H9 (cell line): ENCODE results near the gene PPP1R9A. TPM values are rescaled to one million over a fixed set of nuclear protein-coding genes. Genes with fewer than 3 reads are reported as not detected.

Source experiments
- DNase-seq: peaks from one replicate; pipeline ENCODE4 v3.0.0-alpha.2; 2017
- H2AFZ ChIP-seq: one replicate; pipeline ENCODE4 v1.6.1; 2013; ENCODE audit warnings: mild to moderate bottlenecking, low read length, control low read depth, moderate library complexity
- H2AK5ac ChIP-seq: 2 replicates; pipeline ENCODE4 v1.6.1; 2013; ENCODE audit warnings: low read length, control low read depth, mixed read lengths; ENCODE audit not compliant: insufficient read length
- H2BK120ac ChIP-seq: one replicate; pipeline ENCODE4 v1.6.1; 2013; ENCODE audit warnings: low read depth, mild to moderate bottlenecking, low read length, control low read depth, inconsistent platforms; ENCODE audit not compliant: poor library complexity, severe bottlenecking
- H2BK12ac ChIP-seq: 2 replicates; pipeline ENCODE4 v1.6.1; 2013; ENCODE audit warnings: low read length, control low read depth, mixed read lengths, low read depth; ENCODE audit not compliant: insufficient read length
- H2BK15ac ChIP-seq: 2 replicates; pipeline ENCODE4 v1.6.1; 2013; ENCODE audit warnings: low read depth, low read length, control low read depth
- H2BK20ac ChIP-seq: one replicate; pipeline ENCODE4 v1.6.1; 2013; ENCODE audit warnings: low read depth, mild to moderate bottlenecking, low read length, control low read depth, inconsistent platforms; ENCODE audit not compliant: poor library complexity, severe bottlenecking
- H2BK5ac ChIP-seq: 2 replicates; pipeline ENCODE4 v1.6.1; 2013; ENCODE audit warnings: low read length, control low read depth, mixed read lengths; ENCODE audit not compliant: insufficient read length
- H3K14ac ChIP-seq: 2 replicates; pipeline ENCODE4 v1.6.1; 2013; ENCODE audit warnings: low read length, control low read depth; ENCODE audit not compliant: insufficient read depth
- H3K18ac ChIP-seq: 2 replicates; pipeline ENCODE4 v1.6.1; 2013; ENCODE audit warnings: low read depth, mild to moderate bottlenecking, mixed read lengths, low read length, control low read depth; ENCODE audit not compliant: insufficient read length
- H3K23ac ChIP-seq: 2 replicates; pipeline ENCODE4 v1.6.1; 2013; ENCODE audit warnings: low read length, control low read depth, mixed read lengths, low read depth; ENCODE audit not compliant: insufficient read length
- H3K23me2 ChIP-seq: 2 replicates; pipeline ENCODE4 v1.6.1; 2013; ENCODE audit warnings: low read depth, mild to moderate bottlenecking, mixed read lengths, low read length, control low read depth; ENCODE audit not compliant: insufficient read length, poor library complexity, severe bottlenecking
- H3K27ac ChIP-seq: 2 replicates; pipeline ENCODE4 v1.5.1; 2013; ENCODE audit warnings: low read length, control low read depth, mixed read lengths, low read depth; ENCODE audit not compliant: insufficient read length
- H3K27me3 ChIP-seq: 2 replicates; pipeline ENCODE4 v1.6.1; 2013; ENCODE audit warnings: low read length, control low read depth, inconsistent platforms; ENCODE audit not compliant: insufficient read depth
- H3K4ac ChIP-seq: 2 replicates; pipeline ENCODE4 v1.6.1; 2013; ENCODE audit warnings: low read depth, mild to moderate bottlenecking, control low read depth, inconsistent platforms, low read length, moderate library complexity
- H3K4me1 ChIP-seq: 2 replicates; pipeline ENCODE4 v1.6.1; 2013; ENCODE audit warnings: low read length, control low read depth, inconsistent platforms; ENCODE audit not compliant: insufficient read depth
- H3K4me2 ChIP-seq: 2 replicates; pipeline ENCODE4 v1.6.1; 2013; ENCODE audit warnings: low read length, control low read depth, mixed read lengths; ENCODE audit not compliant: insufficient read length, insufficient read depth
- H3K56ac ChIP-seq: 2 replicates; pipeline ENCODE4 v1.6.1; 2013; ENCODE audit warnings: low read depth, mild to moderate bottlenecking, mixed read lengths, low read length, control low read depth; ENCODE audit not compliant: insufficient read length
- H3K79me1 ChIP-seq: 2 replicates; pipeline ENCODE4 v1.6.1; 2013; ENCODE audit warnings: low read depth, mild to moderate bottlenecking, moderate library complexity, low read length, control low read depth, inconsistent platforms; ENCODE audit not compliant: insufficient read depth, poor library complexity, severe bottlenecking
- H3K79me2 ChIP-seq: 2 replicates; pipeline ENCODE4 v1.6.1; 2013; ENCODE audit warnings: low read length, control low read depth, inconsistent platforms; ENCODE audit not compliant: insufficient read depth
- H3K9ac ChIP-seq: 2 replicates; pipeline ENCODE4 v1.6.1; 2013; ENCODE audit warnings: low read length, control low read depth, mixed read lengths; ENCODE audit not compliant: insufficient read length; ENCODE audit errors: extremely low read depth
- H3K9me3 ChIP-seq: one replicate; pipeline ENCODE4 v1.6.1; 2013; ENCODE audit warnings: low read depth, low read length, inconsistent platforms; ENCODE audit not compliant: control insufficient read depth
- H3T11ph ChIP-seq: one replicate; pipeline ENCODE4 v1.6.1; 2013; ENCODE audit warnings: mild to moderate bottlenecking, low read length, control low read depth, inconsistent platforms
- H4K20me1 ChIP-seq: one replicate; pipeline ENCODE4 v1.6.1; 2013; ENCODE audit not compliant: control insufficient read depth, insufficient read length, insufficient read depth
- H4K5ac ChIP-seq: 2 replicates; pipeline ENCODE4 v1.6.1; 2013; ENCODE audit warnings: low read depth, mild to moderate bottlenecking, mixed read lengths, low read length, control low read depth; ENCODE audit not compliant: insufficient read length
- H4K8ac ChIP-seq: replicated peaks from 2 replicates; pipeline ENCODE4 v1.6.1; 2013; ENCODE audit warnings: low read length, control low read depth, mixed read lengths, low read depth; ENCODE audit not compliant: insufficient read length
- H4K91ac ChIP-seq: 2 replicates; pipeline ENCODE4 v1.6.1; 2013; ENCODE audit warnings: low read depth, mild to moderate bottlenecking, moderate library complexity, mixed read lengths, low read length, control low read depth; ENCODE audit not compliant: insufficient read length
- H3K27ac Mint-ChIP-seq, 3 experiments: 2 replicates in 2 of 3; 3 replicates in 1 of 3; pipeline ENCODE4 v1.8.0; 2020 to 2021; ENCODE audit warnings: mixed read lengths in 3 of 3, mild to moderate bottlenecking in 1 of 3, moderate library complexity in 1 of 3
- H3K27me3 Mint-ChIP-seq: 2 replicates; pipeline ENCODE4 v1.8.0; 2021; ENCODE audit warnings: low read depth, mild to moderate bottlenecking, moderate library complexity, mixed read lengths
- H3K36me3 Mint-ChIP-seq, 3 experiments: 2 replicates in 2 of 3; 3 replicates in 1 of 3; pipeline ENCODE4 v1.8.0; 2020 to 2021; ENCODE audit warnings: low read depth in 3 of 3, mixed read lengths in 3 of 3; ENCODE audit not compliant: insufficient read depth in 1 of 3
- H3K4me1 Mint-ChIP-seq, 2 experiments: 2 replicates each; pipeline ENCODE4 v1.8.0; 2020; ENCODE audit warnings: mixed read lengths in 2 of 2
- H3K4me3 Mint-ChIP-seq, 2 experiments: 2 replicates in 1 of 2; 3 replicates in 1 of 2; pipeline ENCODE4 v1.8.0; 2020 to 2021; ENCODE audit warnings: mild to moderate bottlenecking in 2 of 2, mixed read lengths in 2 of 2, moderate library complexity in 1 of 2
- H3K9me3 Mint-ChIP-seq, 2 experiments: 2 replicates in 1 of 2; 3 replicates in 1 of 2; pipeline ENCODE4 v1.8.0; 2020; ENCODE audit warnings: mild to moderate bottlenecking in 2 of 2, mixed read lengths in 2 of 2, moderate library complexity in 1 of 2
- WGBS: extraction: QIAGEN DNeasy Blood & Tissue Kit; methylation state at CpG from one replicate; pipeline ENCODE4 v1.1.7; 2013; ENCODE audit warnings: missing lambda C conversion rate, low lambda C conversion rate, mixed read lengths; ENCODE audit not compliant: insufficient read length; ENCODE audit errors: extremely low coverage; 5-methylcytosine and 5-hydroxymethylcytosine counted together
- total RNA-seq: library from RNA; stranded (reverse); gene quantifications from 2 replicates; pipeline ENCODE4 v1.2.1, GENCODE V29; 2021
- TF ChIP-seq, protein P1 (sequence below): fragments of 200-600 bp; sonication (generic); conservative IDR thresholded peaks from 3 replicates; pipeline ENCODE4 v1.8.0; 2021; ENCODE audit warnings: antibody characterized with exemption, mild to moderate bottlenecking

Gene PPP1R9A
- total RNA-seq, 1 experiment from 2014 or later = 17.0 TPM

DNA sequence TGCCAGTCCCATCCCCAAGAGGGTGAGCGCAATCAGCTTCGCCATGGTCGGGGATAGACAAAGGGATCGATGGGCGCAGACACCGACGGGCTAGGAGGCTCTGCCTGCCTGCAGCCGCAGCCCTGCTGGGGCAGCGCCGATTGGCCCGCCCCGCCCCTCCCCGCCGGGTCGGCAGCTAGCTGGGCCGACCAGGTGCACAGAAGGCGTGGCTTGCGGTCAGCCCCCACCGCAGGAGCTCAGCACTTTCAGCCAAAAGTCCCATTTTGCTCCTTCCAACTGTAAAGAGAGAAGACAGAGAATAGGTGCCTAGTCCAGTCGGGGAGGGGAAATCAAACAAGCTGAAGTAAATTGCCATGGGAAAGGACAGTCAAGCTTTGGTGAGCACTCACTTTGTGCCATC lies 417.0 kb downstream of the PPP1R9A start, which contains the start of gene PON1:
Gene PON1, minus strand, starts transcription at position 102 of the 400 bp plus-strand sequence. Its CDS starts 57 bp downstream, at position 45.
- Histone ChIP-seq H3K79me1 (no peaks in the 10 kb centered on the region), H3K4me2 (peak within 1 kb of the TSS; percentile 57), H2BK12ac (no peak within 1 kb of the TSS), H3T11ph (no peak within 1 kb of the TSS), H3K23ac (no peak within 1 kb of the TSS), H3K4me1 (no peaks in the 10 kb centered on the region), H2BK20ac (no peak within 1 kb of the TSS), H2AK5ac (no peak within 1 kb of the TSS), H4K91ac (no peak within 1 kb of the TSS), H3K14ac (peak within 1 kb of the TSS; percentile 70; the same call in 1 of the 2 replicates), H2BK120ac (no peak within 1 kb of the TSS), H4K8ac (no peak within 1 kb of the TSS), H4K20me1 (no peaks in the 10 kb centered on the region), H3K4ac (no peak within 1 kb of the TSS), H3K23me2 (peaks cover 3% of the 10 kb centered on the region), H2BK15ac (no peak within 1 kb of the TSS), H2AFZ (peak within 1 kb of the TSS; percentile 0), H3K79me2 (no peaks in the 10 kb centered on the region), H2BK5ac (no peak within 1 kb of the TSS), H3K9ac (no peak within 1 kb of the TSS), H3K56ac (no peak within 1 kb of the TSS), H4K5ac (no peak within 1 kb of the TSS), H3K9me3 (no peaks in the 10 kb centered on the region), H3K27ac (no peak within 1 kb of the TSS), H3K18ac (peak within 1 kb of the TSS; percentile 44), H3K27me3 (peaks cover 2% of the 10 kb centered on the region; the same call in 1 of the 2 replicates)
- peak; percentile 81 for DNase-seq
- peak within 1 kb of the TSS; percentile 51; a peak in 3 of 5 replicates for H3K4me3 Mint-ChIP-seq
- H3K4me1 Mint-ChIP-seq = peaks cover 11 to 18% of the 10 kb centered on the region in 2 experiments
- TF ChIP-seq, protein P1, sequence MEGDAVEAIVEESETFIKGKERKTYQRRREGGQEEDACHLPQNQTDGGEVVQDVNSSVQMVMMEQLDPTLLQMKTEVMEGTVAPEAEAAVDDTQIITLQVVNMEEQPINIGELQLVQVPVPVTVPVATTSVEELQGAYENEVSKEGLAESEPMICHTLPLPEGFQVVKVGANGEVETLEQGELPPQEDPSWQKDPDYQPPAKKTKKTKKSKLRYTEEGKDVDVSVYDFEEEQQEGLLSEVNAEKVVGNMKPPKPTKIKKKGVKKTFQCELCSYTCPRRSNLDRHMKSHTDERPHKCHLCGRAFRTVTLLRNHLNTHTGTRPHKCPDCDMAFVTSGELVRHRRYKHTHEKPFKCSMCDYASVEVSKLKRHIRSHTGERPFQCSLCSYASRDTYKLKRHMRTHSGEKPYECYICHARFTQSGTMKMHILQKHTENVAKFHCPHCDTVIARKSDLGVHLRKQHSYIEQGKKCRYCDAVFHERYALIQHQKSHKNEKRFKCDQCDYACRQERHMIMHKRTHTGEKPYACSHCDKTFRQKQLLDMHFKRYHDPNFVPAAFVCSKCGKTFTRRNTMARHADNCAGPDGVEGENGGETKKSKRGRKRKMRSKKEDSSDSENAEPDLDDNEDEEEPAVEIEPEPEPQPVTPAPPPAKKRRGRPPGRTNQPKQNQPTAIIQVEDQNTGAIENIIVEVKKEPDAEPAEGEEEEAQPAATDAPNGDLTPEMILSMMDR = no peak
- no peaks in the 10 kb centered on the region for H3K36me3 Mint-ChIP-seq
- WGBS = no CpG with 5 or more reads among the region's 20 CpGs
- H3K27ac Mint-ChIP-seq = no peak within 1 kb of the TSS
- H3K27me3 Mint-ChIP-seq = peaks cover 23% of the 10 kb centered on the region
- no peaks in the 10 kb centered on the region for H3K9me3 Mint-ChIP-seq
